HepG2 (cell line): Measurements from ENCODE around the gene RAPGEF6. TPM values are rescaled to one million over a fixed set of nuclear protein-coding genes. Genes with fewer than 3 reads are reported as not detected.
A peak's percentile ranks its signal among the peaks of the same experiment; 100 is the strongest.

Experiments used
- FOXJ3 ChIP-seq: sonication (generic); formaldehyde crosslinking; IDR thresholded peaks from 2 replicates; pipeline ENCODE4 v1.4.0; 2020; ENCODE audit warnings: missing genetic modification reagents, mild to moderate bottlenecking, borderline replicate concordance
- JARID2 ChIP-seq: sonication (generic); formaldehyde crosslinking; IDR thresholded peaks from 2 replicates; pipeline ENCODE4 v1.8.1; 2023; ENCODE audit warnings: missing genetic modification reagents, inconsistent platforms; ENCODE audit not compliant: insufficient replicate concordance
- KDM6A ChIP-seq: IDR thresholded peaks from 2 replicates; pipeline ENCODE4 v1.6.1; 2016; ENCODE audit warnings: low read depth
- MBNL3 ChIP-seq: fragments of 250-450 bp; sonication (Bioruptor Pico); conservative IDR thresholded peaks from 2 replicates; pipeline ENCODE4 v1.8.0; 2022; ENCODE audit warnings: mild to moderate bottlenecking, inconsistent platforms
- NR2F2 ChIP-seq: IDR thresholded peaks from 2 replicates; pipeline ENCODE4 v1.6.1; 2012; ENCODE audit warnings: low read depth, inconsistent platforms, borderline replicate concordance
- PITX1 ChIP-seq: sonication (generic); formaldehyde crosslinking; IDR thresholded peaks from 2 replicates; pipeline ENCODE4 v1.5.1; 2020; ENCODE audit warnings: mild to moderate bottlenecking, missing genetic modification reagents
- PRPF4 ChIP-seq: fragments of 200-400 bp; formaldehyde crosslinking; IDR thresholded peaks from 2 replicates; pipeline ENCODE4 v1.6.1; 2016; ENCODE audit warnings: low read length, low read depth; ENCODE audit not compliant: poor library complexity, severe bottlenecking
- REL ChIP-seq: sonication (generic); formaldehyde crosslinking; conservative IDR thresholded peaks from 2 replicates; pipeline ENCODE4 v1.8.0; 2022; ENCODE audit warnings: mild to moderate bottlenecking, missing genetic modification reagents, moderate library complexity
- SALL1 ChIP-seq: sonication (generic); formaldehyde crosslinking; IDR thresholded peaks from 2 replicates; pipeline ENCODE4 v1.8.0; 2022; ENCODE audit warnings: mild to moderate bottlenecking, missing genetic modification reagents
- SMAD1 ChIP-seq: sonication (generic); formaldehyde crosslinking; IDR thresholded peaks from 2 replicates; pipeline ENCODE4 v1.4.0; 2020; ENCODE audit warnings: missing genetic modification reagents, low read depth, mild to moderate bottlenecking, borderline replicate concordance
- SMAD9 ChIP-seq: sonication (generic); formaldehyde crosslinking; IDR thresholded peaks from 2 replicates; pipeline ENCODE4 v1.5.1; 2020; ENCODE audit warnings: mild to moderate bottlenecking, missing genetic modification reagents
- YEATS4 ChIP-seq: sonication (generic); formaldehyde crosslinking; IDR thresholded peaks from 2 replicates; pipeline ENCODE4 v1.4.0; 2020; ENCODE audit warnings: missing genetic modification reagents, borderline replicate concordance
- ZFP36L1 ChIP-seq: sonication (generic); formaldehyde crosslinking; IDR thresholded peaks from 2 replicates; pipeline ENCODE4 v1.8.0; 2022; ENCODE audit warnings: mild to moderate bottlenecking, missing genetic modification reagents, moderate library complexity
- ZKSCAN5 ChIP-seq: sonication (generic); formaldehyde crosslinking; IDR thresholded peaks from 2 replicates; pipeline ENCODE4 v1.5.1; 2020; ENCODE audit warnings: mild to moderate bottlenecking, missing genetic modification reagents
- ZNF367 ChIP-seq: sonication (generic); formaldehyde crosslinking; IDR thresholded peaks from 2 replicates; pipeline ENCODE4 v1.4.0; 2020; ENCODE audit warnings: missing genetic modification reagents, borderline replicate concordance
- ZNF543 ChIP-seq: sonication (generic); formaldehyde crosslinking; IDR thresholded peaks from 2 replicates; pipeline ENCODE4 v1.4.0; 2020; ENCODE audit warnings: mild to moderate bottlenecking, missing genetic modification reagents
- ZNF660 ChIP-seq: sonication (generic); formaldehyde crosslinking; IDR thresholded peaks from 2 replicates; pipeline ENCODE4 v1.5.1; 2020; ENCODE audit warnings: mild to moderate bottlenecking, low read depth, missing genetic modification reagents, borderline replicate concordance
- ZNF674 ChIP-seq: sonication (generic); formaldehyde crosslinking; IDR thresholded peaks from 2 replicates; pipeline ENCODE4 v1.5.0; 2020; ENCODE audit warnings: low read depth, mild to moderate bottlenecking, missing genetic modification reagents
- ZNF7 ChIP-seq: IDR thresholded peaks from 2 replicates; pipeline ENCODE4 v1.6.1; 2016; ENCODE audit warnings: missing biosample characterization, missing genetic modification reagents
- ZSCAN21 ChIP-seq: sonication (generic); formaldehyde crosslinking; IDR thresholded peaks from 2 replicates; pipeline ENCODE4 v1.8.0; 2022; ENCODE audit warnings: mild to moderate bottlenecking, missing genetic modification reagents, moderate library complexity, borderline replicate concordance
- polyA plus RNA-seq, 8 experiments: library from polyadenylated mRNA; depleted of rRNA in 3 of 8; stranded (reverse) in 7 of 8; unstranded in 1 of 8; fragments of >200 nt; fragmentation: Illumina TruSeq in 4 of 8; extraction: Trizol in 4 of 8; gene quantifications; 2 replicates each; pipeline versions ENCODE4 v1.2.1 to v1.2.3, GENCODE V29; 2011 to 2016; ENCODE audit warnings: low read depth in 4 of 8, missing spikeins in 1 of 8, mixed read lengths in 1 of 8; ENCODE audit not compliant: insufficient read depth in 1 of 8
- total RNA-seq, 5 experiments: library from RNA; depleted of rRNA; stranded (reverse); fragments of >200 nt; fragmentation: Illumina TruSeq; extraction: Trizol; gene quantifications; 2 replicates each; pipeline ENCODE4 v1.2.3, GENCODE V29; 2016; ENCODE audit warnings: low read depth in 1 of 5
- TF ChIP-seq, protein P1 (sequence below): sonication (generic); formaldehyde crosslinking; IDR thresholded peaks from 2 replicates; pipeline ENCODE4 v1.4.0; 2020; ENCODE audit warnings: missing genetic modification reagents, borderline replicate concordance
- TF ChIP-seq, protein P2 (sequence below): sonication (generic); formaldehyde crosslinking; IDR thresholded peaks from 2 replicates; pipeline ENCODE4 v1.4.0; 2020; ENCODE audit warnings: missing genetic modification reagents
- TF ChIP-seq, protein P3 (sequence below): sonication (generic); formaldehyde crosslinking; IDR thresholded peaks from 2 replicates; pipeline ENCODE4 v1.4.0; 2020; ENCODE audit warnings: missing genetic modification reagents, borderline replicate concordance

RAPGEF6 gene
- total and polyA plus RNA-seq, 2 of the 13 experiments (the other 11 are each of a cell fraction or from before 2014, with no cell fraction given) = 7.7 to 24.6 TPM

DNA sequence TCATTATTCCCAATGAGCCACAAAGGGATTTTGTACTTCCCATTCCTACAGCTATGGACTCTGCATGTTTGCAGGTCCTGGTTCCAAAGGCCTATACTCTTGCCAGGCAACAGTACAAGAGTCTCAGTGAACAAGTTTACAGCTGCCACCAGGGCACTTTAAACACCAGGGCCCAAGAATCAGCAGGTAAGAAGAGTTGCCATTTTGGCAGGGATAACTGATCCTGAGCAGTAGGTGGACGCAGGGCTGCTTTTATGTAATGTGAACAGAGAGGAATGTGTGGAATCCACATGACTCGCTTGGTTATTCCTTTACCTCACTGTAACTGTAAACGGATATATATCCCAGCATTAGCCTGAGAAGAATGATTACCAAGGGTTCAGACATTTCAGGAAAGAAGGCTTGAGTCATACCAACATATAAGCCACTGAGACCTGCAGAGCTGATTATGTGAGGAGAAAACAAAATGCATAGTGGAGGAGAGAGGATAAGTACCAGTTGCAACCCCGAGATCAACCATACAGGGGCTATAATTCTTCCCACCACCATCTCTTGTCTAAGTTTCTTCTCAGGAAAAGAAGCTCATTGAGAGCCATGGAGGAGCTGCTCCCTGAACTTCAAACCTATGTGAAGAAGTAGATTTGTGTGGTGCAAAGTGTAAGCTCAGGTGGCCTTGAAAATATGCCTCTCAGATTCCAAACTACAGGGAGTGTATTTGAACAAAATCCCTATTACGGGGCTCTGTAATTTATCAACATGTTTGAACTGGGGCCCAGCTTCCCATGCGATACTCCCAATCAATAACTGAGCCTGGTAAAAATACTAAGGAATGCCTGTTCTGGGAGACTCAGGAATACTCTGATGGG lies 24.6 kb downstream of the RAPGEF6 start (continued):
- TF ChIP-seq ZNF543 (CRISPR knock-in tag) = no peak
- TF ChIP-seq SALL1 (CRISPR knock-in tag) = peak; percentile 40; the same call in 1 of the 2 replicates
- no peak for TF ChIP-seq ZNF674 (CRISPR knock-in tag)
- no peak for TF ChIP-seq SMAD1
- TF ChIP-seq, protein P1, sequence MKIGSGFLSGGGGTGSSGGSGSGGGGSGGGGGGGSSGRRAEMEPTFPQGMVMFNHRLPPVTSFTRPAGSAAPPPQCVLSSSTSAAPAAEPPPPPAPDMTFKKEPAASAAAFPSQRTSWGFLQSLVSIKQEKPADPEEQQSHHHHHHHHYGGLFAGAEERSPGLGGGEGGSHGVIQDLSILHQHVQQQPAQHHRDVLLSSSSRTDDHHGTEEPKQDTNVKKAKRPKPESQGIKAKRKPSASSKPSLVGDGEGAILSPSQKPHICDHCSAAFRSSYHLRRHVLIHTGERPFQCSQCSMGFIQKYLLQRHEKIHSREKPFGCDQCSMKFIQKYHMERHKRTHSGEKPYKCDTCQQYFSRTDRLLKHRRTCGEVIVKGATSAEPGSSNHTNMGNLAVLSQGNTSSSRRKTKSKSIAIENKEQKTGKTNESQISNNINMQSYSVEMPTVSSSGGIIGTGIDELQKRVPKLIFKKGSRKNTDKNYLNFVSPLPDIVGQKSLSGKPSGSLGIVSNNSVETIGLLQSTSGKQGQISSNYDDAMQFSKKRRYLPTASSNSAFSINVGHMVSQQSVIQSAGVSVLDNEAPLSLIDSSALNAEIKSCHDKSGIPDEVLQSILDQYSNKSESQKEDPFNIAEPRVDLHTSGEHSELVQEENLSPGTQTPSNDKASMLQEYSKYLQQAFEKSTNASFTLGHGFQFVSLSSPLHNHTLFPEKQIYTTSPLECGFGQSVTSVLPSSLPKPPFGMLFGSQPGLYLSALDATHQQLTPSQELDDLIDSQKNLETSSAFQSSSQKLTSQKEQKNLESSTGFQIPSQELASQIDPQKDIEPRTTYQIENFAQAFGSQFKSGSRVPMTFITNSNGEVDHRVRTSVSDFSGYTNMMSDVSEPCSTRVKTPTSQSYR (CRISPR knock-in tag) = no peak
- TF ChIP-seq FOXJ3 (CRISPR knock-in tag) = peak; percentile 26; the same call in 1 of the 2 replicates
- no peak for TF ChIP-seq ZKSCAN5 (CRISPR knock-in tag)
- no peak for TF ChIP-seq JARID2
- TF ChIP-seq, protein P2, sequence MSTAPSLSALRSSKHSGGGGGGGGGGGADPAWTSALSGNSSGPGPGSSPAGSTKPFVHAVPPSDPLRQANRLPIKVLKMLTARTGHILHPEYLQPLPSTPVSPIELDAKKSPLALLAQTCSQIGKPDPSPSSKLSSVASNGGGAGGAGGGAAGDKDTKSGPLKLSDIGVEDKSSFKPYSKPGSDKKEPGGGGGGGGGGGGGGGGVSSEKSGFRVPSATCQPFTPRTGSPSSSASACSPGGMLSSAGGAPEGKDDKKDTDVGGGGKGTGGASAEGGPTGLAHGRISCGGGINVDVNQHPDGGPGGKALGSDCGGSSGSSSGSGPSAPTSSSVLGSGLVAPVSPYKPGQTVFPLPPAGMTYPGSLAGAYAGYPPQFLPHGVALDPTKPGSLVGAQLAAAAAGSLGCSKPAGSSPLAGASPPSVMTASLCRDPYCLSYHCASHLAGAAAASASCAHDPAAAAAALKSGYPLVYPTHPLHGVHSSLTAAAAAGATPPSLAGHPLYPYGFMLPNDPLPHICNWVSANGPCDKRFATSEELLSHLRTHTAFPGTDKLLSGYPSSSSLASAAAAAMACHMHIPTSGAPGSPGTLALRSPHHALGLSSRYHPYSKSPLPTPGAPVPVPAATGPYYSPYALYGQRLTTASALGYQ = peak; percentile 81
- TF ChIP-seq SMAD9 (CRISPR knock-in tag) = no peak
- no peak for TF ChIP-seq MBNL3 (CRISPR knock-in tag)
- no peak for TF ChIP-seq ZNF367 (CRISPR knock-in tag)
- no peak for TF ChIP-seq ZFP36L1
- TF ChIP-seq KDM6A (CRISPR knock-in tag) = peak; percentile 61
- TF ChIP-seq YEATS4 (CRISPR knock-in tag) = no peak
- TF ChIP-seq REL = no peak
- TF ChIP-seq PRPF4 = no peak
- no peak for TF ChIP-seq ZNF7 (CRISPR knock-in tag)
- no peak for TF ChIP-seq ZSCAN21
- no peak for TF ChIP-seq NR2F2
- peak; percentile 46; the same call in 1 of the 2 replicates for TF ChIP-seq PITX1 (CRISPR knock-in tag)
- TF ChIP-seq, protein P3, sequence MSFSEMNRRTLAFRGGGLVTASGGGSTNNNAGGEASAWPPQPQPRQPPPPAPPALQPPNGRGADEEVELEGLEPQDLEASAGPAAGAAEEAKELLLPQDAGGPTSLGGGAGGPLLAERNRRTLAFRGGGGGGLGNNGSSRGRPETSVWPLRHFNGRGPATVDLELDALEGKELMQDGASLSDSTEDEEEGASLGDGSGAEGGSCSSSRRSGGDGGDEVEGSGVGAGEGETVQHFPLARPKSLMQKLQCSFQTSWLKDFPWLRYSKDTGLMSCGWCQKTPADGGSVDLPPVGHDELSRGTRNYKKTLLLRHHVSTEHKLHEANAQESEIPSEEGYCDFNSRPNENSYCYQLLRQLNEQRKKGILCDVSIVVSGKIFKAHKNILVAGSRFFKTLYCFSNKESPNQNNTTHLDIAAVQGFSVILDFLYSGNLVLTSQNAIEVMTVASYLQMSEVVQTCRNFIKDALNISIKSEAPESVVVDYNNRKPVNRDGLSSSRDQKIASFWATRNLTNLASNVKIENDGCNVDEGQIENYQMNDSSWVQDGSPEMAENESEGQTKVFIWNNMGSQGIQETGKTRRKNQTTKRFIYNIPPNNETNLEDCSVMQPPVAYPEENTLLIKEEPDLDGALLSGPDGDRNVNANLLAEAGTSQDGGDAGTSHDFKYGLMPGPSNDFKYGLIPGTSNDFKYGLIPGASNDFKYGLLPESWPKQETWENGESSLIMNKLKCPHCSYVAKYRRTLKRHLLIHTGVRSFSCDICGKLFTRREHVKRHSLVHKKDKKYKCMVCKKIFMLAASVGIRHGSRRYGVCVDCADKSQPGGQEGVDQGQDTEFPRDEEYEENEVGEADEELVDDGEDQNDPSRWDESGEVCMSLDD (CRISPR knock-in tag) = no peak
- no peak for TF ChIP-seq ZNF660 (CRISPR knock-in tag)
